Breast epithelium (tissue), 3 donors: ENCODE results near the gene SHISAL2B.

Experiments
- POLR2A ChIP-seq: fragments of 450-650 bp; IDR thresholded peaks from one replicate; pipeline ENCODE4 v1.6.1; 2016; ENCODE audit warnings: antibody characterized with exemption, mild to moderate bottlenecking, moderate library complexity
- TF ChIP-seq, protein P1 (sequence below), 3 donors: fragments of 450-650 bp; IDR thresholded peaks; one replicate each; pipeline ENCODE4 v1.5.1; 2016 to 2017; ENCODE audit warnings: antibody characterized with exemption in 3 of 3, mild to moderate bottlenecking in 3 of 3, moderate library complexity in 3 of 3

DNA sequence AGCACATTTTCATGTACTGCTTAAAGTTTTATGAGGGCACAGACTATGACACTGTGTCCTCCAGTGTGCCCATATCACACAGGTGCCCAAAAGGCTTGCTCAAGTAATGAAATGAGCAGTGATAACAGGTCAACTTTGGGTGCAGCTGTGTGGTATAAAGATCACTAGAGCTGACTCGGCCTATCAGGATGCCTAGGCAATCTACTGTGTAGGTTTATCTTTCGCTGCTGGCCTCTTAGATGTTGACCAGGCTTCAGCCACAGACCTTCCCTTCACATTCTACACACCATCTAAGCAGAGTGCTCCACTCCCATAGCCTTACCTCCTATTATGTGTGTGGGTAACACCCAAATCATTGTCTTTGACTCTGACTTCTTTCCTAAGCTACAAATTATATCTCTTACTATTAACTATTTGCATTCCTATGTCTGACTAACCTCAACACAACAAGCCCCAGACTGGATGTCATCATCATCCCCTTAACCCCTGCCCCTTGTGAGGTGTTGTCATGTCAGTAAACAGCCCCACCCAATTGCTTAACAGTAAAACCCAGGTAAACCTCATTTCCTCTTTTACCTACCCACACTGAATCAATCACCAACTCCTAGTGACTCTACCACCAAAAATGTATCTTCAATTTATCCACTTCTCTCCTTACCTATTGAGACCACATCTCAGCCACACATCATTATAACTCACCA lies 75.7 kb downstream of the SHISAL2B start:
- TF ChIP-seq, protein P1, sequence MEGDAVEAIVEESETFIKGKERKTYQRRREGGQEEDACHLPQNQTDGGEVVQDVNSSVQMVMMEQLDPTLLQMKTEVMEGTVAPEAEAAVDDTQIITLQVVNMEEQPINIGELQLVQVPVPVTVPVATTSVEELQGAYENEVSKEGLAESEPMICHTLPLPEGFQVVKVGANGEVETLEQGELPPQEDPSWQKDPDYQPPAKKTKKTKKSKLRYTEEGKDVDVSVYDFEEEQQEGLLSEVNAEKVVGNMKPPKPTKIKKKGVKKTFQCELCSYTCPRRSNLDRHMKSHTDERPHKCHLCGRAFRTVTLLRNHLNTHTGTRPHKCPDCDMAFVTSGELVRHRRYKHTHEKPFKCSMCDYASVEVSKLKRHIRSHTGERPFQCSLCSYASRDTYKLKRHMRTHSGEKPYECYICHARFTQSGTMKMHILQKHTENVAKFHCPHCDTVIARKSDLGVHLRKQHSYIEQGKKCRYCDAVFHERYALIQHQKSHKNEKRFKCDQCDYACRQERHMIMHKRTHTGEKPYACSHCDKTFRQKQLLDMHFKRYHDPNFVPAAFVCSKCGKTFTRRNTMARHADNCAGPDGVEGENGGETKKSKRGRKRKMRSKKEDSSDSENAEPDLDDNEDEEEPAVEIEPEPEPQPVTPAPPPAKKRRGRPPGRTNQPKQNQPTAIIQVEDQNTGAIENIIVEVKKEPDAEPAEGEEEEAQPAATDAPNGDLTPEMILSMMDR (IDR thresholded peaks at IDR 0.05): no peak
- TF ChIP-seq POLR2A: no peak
